Smooth muscle cell (in vitro differentiated cells): ENCODE results near the gene CFAP70. TPM values are rescaled to one million over a fixed set of nuclear protein-coding genes. Genes with fewer than 3 reads are reported as not detected.

Experiments
- DNase-seq: peaks from one replicate; lab custom pipeline; 2025; ENCODE audit not compliant: unreplicated experiment; lab: John Stamatoyannopoulos, UW
- H2AFZ ChIP-seq: fragments of 200-600 bp; sonication (generic); 2 replicates; pipeline ENCODE4 v1.6.0; 2016; ENCODE audit warnings: antibody characterized with exemption, low read depth, mild to moderate bottlenecking
- H3F3A ChIP-seq: fragments of 200-600 bp; sonication (generic); 2 replicates; pipeline ENCODE4 v1.6.0; 2017; ENCODE audit warnings: antibody characterized with exemption, low read depth
- H3K27ac ChIP-seq: fragments of 200-600 bp; sonication (generic); 2 replicates; pipeline ENCODE4 v1.5.1; 2016; ENCODE audit warnings: low read depth, mild to moderate bottlenecking
- H3K27me3 ChIP-seq: fragments of 200-600 bp; sonication (generic); 2 replicates; pipeline ENCODE4 v1.6.1; 2016; ENCODE audit warnings: low read depth, mild to moderate bottlenecking
- H3K36me3 ChIP-seq: fragments of 200-600 bp; sonication (generic); 2 replicates; pipeline ENCODE4 v1.5.1; 2016; ENCODE audit warnings: low read depth
- H3K4me1 ChIP-seq: fragments of 200-600 bp; sonication (generic); 2 replicates; pipeline ENCODE4 v1.5.1; 2016; ENCODE audit warnings: low read depth
- H3K4me2 ChIP-seq: fragments of 200-600 bp; sonication (generic); 2 replicates; pipeline ENCODE4 v1.6.0; 2016; ENCODE audit warnings: mild to moderate bottlenecking
- H3K4me3 ChIP-seq: fragments of 200-600 bp; sonication (generic); 2 replicates; pipeline ENCODE4 v1.5.1; 2016; ENCODE audit warnings: mild to moderate bottlenecking
- H3K79me2 ChIP-seq: fragments of 200-600 bp; sonication (generic); 2 replicates; pipeline ENCODE4 v1.6.0; 2016; ENCODE audit warnings: low read depth, mild to moderate bottlenecking
- H3K9ac ChIP-seq: fragments of 200-600 bp; sonication (generic); 2 replicates; pipeline ENCODE4 v1.6.0; 2016; ENCODE audit warnings: low read depth
- H3K9me3 ChIP-seq: fragments of 200-600 bp; sonication (generic); replicated peaks from 2 replicates; pipeline ENCODE4 v1.5.1; 2016; ENCODE audit warnings: low read depth
- H4K20me1 ChIP-seq: fragments of 200-600 bp; sonication (generic); 2 replicates; pipeline ENCODE4 v1.6.0; 2016; ENCODE audit warnings: low read depth
- WGBS: methylation state at CpG from one replicate; pipeline ENCODE4 v1.1.7; 2016; ENCODE audit warnings: low lambda C conversion rate; 5-methylcytosine and 5-hydroxymethylcytosine counted together
- polyA plus RNA-seq: library from polyadenylated mRNA; unstranded; fragments of >200 nt; fragmentation: Nextera tagmentation; extraction: Ambion mirVana; gene quantifications from 2 replicates; pipeline ENCODE4 v1.2.1, GENCODE V29; 2016
- small RNA-seq: library from RNA; depleted of rRNA; stranded (forward); fragments of <200 nt; gene quantifications from one replicate; pipeline ENCODE3, GENCODE V24; 2014
- total RNA-seq: library from RNA; depleted of rRNA; stranded (reverse); fragments of >200 nt; gene quantifications from 2 replicates; pipeline ENCODE4 v1.2.3, GENCODE V29; 2014
- TF ChIP-seq, protein P1 (sequence below): fragments of 200-600 bp; sonication (generic); IDR thresholded peaks from 2 replicates; pipeline ENCODE4 v1.5.1; 2017; ENCODE audit warnings: borderline replicate concordance, mild to moderate bottlenecking, antibody characterized with exemption; ENCODE audit not compliant: insufficient read depth, poor library complexity, severe bottlenecking

Gene CFAP70
- total and polyA plus RNA-seq, 2 experiments from 2014 or later = 0.08 to 0.22 TPM

DNA sequence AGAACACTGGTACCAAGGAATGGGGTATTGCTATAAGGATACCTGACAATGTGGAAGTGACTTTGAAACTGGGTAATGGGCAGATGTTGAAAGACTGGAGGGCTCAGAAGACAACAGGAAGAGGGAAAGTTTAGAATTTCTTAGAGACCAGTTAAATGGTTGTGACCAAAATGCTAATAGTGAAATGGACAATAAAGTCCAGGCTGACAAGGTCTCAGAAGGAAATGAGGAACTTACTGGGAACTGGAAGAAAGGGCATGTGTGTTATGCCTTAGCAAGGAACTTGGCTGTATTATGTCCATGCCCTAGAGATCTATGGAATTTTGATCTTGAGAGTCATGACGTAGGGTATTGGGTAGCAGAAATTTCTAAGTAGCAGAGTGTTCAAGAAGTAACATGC, 152.8 kb downstream of the CFAP70 start:
- Histone ChIP-seq H3K4me3 (no peak overlapping the region), H3K79me2 (no peaks in the 10 kb centered on the region), H3K9me3 (no peaks in the 10 kb centered on the region), H3K4me2 (no peak overlapping the region), H3K4me1 (no peaks in the 10 kb centered on the region), H3F3A (no peaks in the 10 kb centered on the region), H3K9ac (no peak overlapping the region), H4K20me1 (no peaks in the 10 kb centered on the region), H3K36me3 (no peaks in the 10 kb centered on the region), H3K27ac (no peak overlapping the region), H2AFZ (no peak overlapping the region), H3K27me3 (no peaks in the 10 kb centered on the region)
- WGBS = 100% methylated on average over 1 of the region's 1 CpG
- no peak for DNase-seq
- TF ChIP-seq, protein P1, sequence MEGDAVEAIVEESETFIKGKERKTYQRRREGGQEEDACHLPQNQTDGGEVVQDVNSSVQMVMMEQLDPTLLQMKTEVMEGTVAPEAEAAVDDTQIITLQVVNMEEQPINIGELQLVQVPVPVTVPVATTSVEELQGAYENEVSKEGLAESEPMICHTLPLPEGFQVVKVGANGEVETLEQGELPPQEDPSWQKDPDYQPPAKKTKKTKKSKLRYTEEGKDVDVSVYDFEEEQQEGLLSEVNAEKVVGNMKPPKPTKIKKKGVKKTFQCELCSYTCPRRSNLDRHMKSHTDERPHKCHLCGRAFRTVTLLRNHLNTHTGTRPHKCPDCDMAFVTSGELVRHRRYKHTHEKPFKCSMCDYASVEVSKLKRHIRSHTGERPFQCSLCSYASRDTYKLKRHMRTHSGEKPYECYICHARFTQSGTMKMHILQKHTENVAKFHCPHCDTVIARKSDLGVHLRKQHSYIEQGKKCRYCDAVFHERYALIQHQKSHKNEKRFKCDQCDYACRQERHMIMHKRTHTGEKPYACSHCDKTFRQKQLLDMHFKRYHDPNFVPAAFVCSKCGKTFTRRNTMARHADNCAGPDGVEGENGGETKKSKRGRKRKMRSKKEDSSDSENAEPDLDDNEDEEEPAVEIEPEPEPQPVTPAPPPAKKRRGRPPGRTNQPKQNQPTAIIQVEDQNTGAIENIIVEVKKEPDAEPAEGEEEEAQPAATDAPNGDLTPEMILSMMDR = no peak

DNA sequence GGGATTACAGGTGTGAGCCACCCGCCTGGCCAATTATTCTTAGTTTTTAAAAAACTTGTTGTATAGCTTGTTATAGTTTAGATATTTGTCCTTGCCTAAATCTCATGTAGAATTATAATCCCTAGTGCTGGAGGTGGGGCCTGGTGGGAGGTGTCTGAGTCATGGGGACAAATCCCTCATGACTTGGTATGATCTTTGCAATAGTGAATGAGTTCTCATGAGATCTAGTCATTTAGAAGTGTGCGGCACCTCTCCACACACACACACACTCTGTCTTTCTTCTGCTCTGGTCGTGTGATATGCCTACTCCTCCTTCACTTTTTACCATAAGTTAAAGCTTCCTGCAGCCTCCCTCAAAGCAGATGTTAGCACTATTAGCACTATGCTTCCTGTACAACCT, 153.6 kb downstream of the CFAP70 start:
- Histone ChIP-seq H3K4me3 (no peak overlapping the region), H3K27ac (no peak overlapping the region), H3K27me3 (no peaks in the 10 kb centered on the region), H4K20me1 (no peaks in the 10 kb centered on the region), H3K4me2 (no peak overlapping the region), H3K4me1 (no peaks in the 10 kb centered on the region), H3K9ac (no peak overlapping the region), H3K79me2 (no peaks in the 10 kb centered on the region), H3K36me3 (no peaks in the 10 kb centered on the region), H2AFZ (no peak overlapping the region), H3F3A (no peaks in the 10 kb centered on the region), H3K9me3 (no peaks in the 10 kb centered on the region)
- no peak for DNase-seq
- 100% methylated on average over 3 of the region's 3 CpGs for WGBS
- TF ChIP-seq, protein P1 = no peak

Small RNAs within 50 kb of the gene (small RNA-seq; reads per million reads assigned to genes)
- not detected for gene RF00019
- not detected for gene RNU6-833P

Other genes starting within 250 kb of the CFAP70 start
- gene NUDT13, start 248.4 kb downstream of the CFAP70 start, total RNA-seq = 0.36 and 1.4 TPM in 2 replicates
- 1.7 and 1.9 TPM in 2 replicates for gene NUDT13, start 248.4 kb downstream of the CFAP70 start, polyA plus RNA-seq
- gene ECD, start 190.9 kb downstream of the CFAP70 start, total RNA-seq = 34.0 and 38.2 TPM in 2 replicates
- gene ECD, start 190.9 kb downstream of the CFAP70 start, polyA plus RNA-seq = 28.1 and 36.4 TPM in 2 replicates
- 29.0 and 33.6 TPM in 2 replicates for gene FAM149B1, start 190.7 kb downstream of the CFAP70 start, total RNA-seq
- gene FAM149B1, start 190.7 kb downstream of the CFAP70 start, polyA plus RNA-seq = 10.5 and 11.9 TPM in 2 replicates
- 22.1 and 32.1 TPM in 2 replicates for gene DNAJC9, start 111.6 kb downstream of the CFAP70 start, total RNA-seq
- 19.7 and 22.1 TPM in 2 replicates for gene DNAJC9, start 111.6 kb downstream of the CFAP70 start, polyA plus RNA-seq
- 37.4 and 42.1 TPM in 2 replicates for gene MRPS16, start 106.2 kb downstream of the CFAP70 start, total RNA-seq
- 82.6 and 93.5 TPM in 2 replicates for gene MRPS16, start 106.2 kb downstream of the CFAP70 start, polyA plus RNA-seq
- 54.4 and 57.6 TPM in 2 replicates for gene ANXA7, start 55.2 kb upstream of the CFAP70 start, total RNA-seq
- 52.6 and 59.1 TPM in 2 replicates for gene ANXA7, start 55.2 kb upstream of the CFAP70 start, polyA plus RNA-seq
- 2.4 and 3.5 TPM in 2 replicates for gene MSS51, start 74.7 kb upstream of the CFAP70 start, total RNA-seq
- gene MSS51, start 74.7 kb upstream of the CFAP70 start, polyA plus RNA-seq = 0.66 and 0.92 TPM in 2 replicates
- 53.0 and 61.9 TPM in 2 replicates for gene PPP3CB, start 137.2 kb upstream of the CFAP70 start, total RNA-seq
- 14.9 and 15.1 TPM in 2 replicates for gene PPP3CB, start 137.2 kb upstream of the CFAP70 start, polyA plus RNA-seq
- gene USP54, start 232.5 kb upstream of the CFAP70 start, total RNA-seq = 8.2 and 10.2 TPM in 2 replicates
- 3.1 and 6.8 TPM in 2 replicates for gene USP54, start 232.5 kb upstream of the CFAP70 start, polyA plus RNA-seq